Retinal pigment epithelial cell (primary cell): ENCODE data around the gene C12orf57.

Source experiments
- DNase-seq: peaks from one replicate; pipeline ENCODE4 v3.0.0-alpha.2; 2010; ENCODE audit warnings: low read depth
- H3K4me3 ChIP-seq: 2 replicates; pipeline ENCODE4 v1.5.1; 2011; ENCODE audit warnings: mild to moderate bottlenecking, low read length, control low read depth, moderate library complexity
- CTCF ChIP-seq: conservative IDR thresholded peaks from 2 replicates; pipeline ENCODE4 v1.5.1; 2011; ENCODE audit warnings: low read depth, low read length, control low read depth, inconsistent platforms

C12orf57 gene

GRCh38 chr12:6943722-6944380 lies at the start of gene C12orf57, which contains the start of gene RNU7-1:
Gene C12orf57, plus strand, starts transcription at chr12:6944022. Its CDS starts 100 bp downstream, at chr12:6944122.
Gene RNU7-1, plus strand, starts transcription at chr12:6943816.
- peak within 1 kb of the TSS; percentile 69 for H3K4me3 ChIP-seq
- TF ChIP-seq CTCF: no peak
- peak; percentile 85 for DNase-seq

GRCh38 chr12:6894321-6894720 lies 49.5 kb upstream of the C12orf57 start:
- no peak for TF ChIP-seq CTCF
- DNase-seq: no peak
- H3K4me3 ChIP-seq: no peak overlapping the region

- no peak overlapping the region for H3K4me3 ChIP-seq
- no peak for TF ChIP-seq CTCF
- no peak for DNase-seq
These were observed 46.9 kb upstream of the C12orf57 start for GRCh38 chr12:6896846-6897435.

GRCh38 chr12:6899427-6899826 lies 44.4 kb upstream of the C12orf57 start:
- no peak for DNase-seq
- no peak for TF ChIP-seq CTCF
- no peak overlapping the region for H3K4me3 ChIP-seq

GRCh38 chr12:6899837-6900519 lies 43.8 kb upstream of the C12orf57 start:
- DNase-seq: no peak
- no peak overlapping the region for H3K4me3 ChIP-seq
- TF ChIP-seq CTCF: no peak

- no peak overlapping the region for H3K4me3 ChIP-seq
- no peak for DNase-seq
- TF ChIP-seq CTCF: no peak
These were observed 41.4 kb upstream of the C12orf57 start for GRCh38 chr12:6902448-6902847.
